Pulmonary artery endothelial cell (primary cell): ENCODE measurements around the gene DEPDC7. TPM values are rescaled to one million over a fixed set of nuclear protein-coding genes. Genes with fewer than 3 reads are reported as not detected.
"Not testable (repeated sequence)": the region's sequence is repeated elsewhere in the genome, so short reads cannot be mapped to it uniquely, and the experiment has no call there.

Source experiments
- DNase-seq: peaks from one replicate; pipeline ENCODE4 v3.0.0-alpha.2; 2011; ENCODE audit warnings: low read depth, low spot score
- total RNA-seq: library from RNA; depleted of rRNA; stranded (reverse); fragments of >200 nt; gene quantifications from 2 replicates; pipeline ENCODE4 v1.2.3, GENCODE V29; 2014

DEPDC7 gene
- total RNA-seq, 1 donor from 2014 or later, result 0.13 TPM

DNA sequence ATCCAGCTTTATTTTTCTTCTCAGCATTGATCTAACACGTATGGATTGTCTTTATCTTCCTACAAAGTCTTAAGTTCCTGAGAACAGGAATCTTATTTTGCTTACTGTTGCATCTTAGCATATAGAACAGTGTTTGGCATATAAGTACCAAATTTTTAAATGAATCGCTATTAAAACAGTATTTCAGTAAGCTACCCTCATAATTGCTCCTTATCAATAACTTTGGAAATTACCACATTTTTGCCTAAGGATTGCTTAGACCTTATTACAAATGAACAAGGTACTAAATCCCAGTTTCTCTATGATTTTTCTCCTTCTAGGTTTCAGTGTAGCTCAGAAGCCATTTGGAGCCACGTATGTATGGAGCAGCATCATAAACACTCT, 9.7 kb downstream of the DEPDC7 start:
- no peak for DNase-seq

DNA sequence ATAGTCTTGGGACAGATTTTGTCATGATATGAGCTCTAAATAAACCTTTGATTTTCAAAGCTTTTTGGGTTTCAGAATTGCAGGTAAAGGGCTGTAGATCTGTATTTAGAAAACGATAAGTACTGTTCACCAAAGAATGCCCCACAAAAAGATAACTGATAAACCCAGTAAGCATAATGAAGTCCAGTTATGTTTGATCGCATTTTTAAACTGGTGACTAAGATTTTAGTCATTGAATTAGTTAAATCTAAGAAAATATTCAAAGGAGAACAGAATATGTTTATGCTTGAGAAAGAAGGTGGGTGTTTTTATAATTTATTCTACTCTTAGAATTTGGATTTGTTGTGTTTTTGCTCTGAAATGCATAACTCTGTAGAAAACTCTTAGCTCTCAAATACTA, 11.6 kb downstream of the DEPDC7 start:
- DNase-seq, result no peak

DNA sequence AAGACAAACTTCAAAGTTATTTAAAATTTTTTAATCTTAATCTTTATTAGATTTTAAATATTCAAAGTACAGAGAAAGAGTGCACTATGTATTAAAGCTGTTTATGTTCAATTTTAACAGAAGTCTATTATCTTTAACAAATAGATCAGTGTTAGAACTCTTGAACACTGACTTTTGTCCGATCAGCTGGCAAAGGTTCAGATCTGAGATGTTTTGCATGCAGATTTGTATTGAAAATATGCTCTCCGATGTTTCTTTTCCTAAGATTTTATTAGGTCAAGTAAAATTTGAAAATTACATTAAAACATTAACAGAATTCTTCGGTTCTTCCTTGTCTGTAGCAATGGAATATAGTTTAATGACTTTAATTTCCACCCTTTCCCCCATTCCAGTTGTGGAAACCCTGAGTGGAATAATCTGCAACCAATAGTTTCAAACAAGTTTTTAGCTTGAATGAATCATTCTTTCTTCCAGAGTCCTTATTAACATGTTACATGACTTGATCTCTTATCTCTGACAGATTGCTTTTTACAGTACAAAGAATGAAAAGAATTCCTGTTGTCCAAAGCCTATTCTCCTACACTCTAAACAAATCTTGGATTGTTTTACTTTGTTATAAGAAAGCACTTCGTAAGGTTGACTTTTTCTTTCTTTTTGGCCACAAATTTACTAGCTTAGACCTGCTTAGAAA, 12.3 kb downstream of the DEPDC7 start:
- no peak for DNase-seq

DNA sequence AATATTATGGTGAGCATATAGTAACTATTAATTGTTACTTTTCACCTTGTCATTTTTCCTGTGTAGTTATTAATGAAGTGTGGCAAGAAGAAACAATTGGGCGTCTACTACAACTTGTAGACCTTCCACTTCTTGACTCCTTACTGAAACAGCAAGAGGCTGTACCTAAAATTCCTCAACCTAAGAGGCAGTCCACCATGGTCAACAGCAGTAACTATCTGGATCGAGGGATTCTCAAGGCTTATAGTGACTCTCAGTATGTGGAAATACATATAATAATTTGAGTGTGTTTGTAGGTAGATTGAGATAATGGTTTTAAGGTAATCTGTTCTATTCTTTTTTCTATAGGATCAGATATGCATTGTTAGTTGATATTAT, 12.8 kb downstream of the DEPDC7 start:
- no peak for DNase-seq

DNA sequence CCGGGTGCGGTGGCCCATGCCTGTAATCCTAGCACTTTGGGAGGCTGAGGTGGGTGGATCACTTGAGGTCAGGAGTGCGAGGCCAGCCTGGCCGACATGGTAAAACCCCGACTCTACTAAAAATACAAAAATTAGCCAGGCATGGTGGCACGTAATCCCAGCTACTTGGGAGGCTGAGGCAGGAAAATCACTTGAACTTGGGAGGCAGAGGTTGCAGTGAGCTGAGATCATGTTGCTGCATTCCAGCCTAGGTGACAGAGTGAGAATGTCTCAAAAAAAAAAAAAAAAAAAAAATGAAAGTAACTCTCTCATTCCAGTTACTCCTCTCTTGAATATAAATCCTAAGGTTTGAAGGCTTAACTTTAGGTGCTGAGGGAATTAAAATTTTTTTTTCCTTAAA, 13.5 kb downstream of the DEPDC7 start:
- DNase-seq, result not testable (repeated sequence)

DNA sequence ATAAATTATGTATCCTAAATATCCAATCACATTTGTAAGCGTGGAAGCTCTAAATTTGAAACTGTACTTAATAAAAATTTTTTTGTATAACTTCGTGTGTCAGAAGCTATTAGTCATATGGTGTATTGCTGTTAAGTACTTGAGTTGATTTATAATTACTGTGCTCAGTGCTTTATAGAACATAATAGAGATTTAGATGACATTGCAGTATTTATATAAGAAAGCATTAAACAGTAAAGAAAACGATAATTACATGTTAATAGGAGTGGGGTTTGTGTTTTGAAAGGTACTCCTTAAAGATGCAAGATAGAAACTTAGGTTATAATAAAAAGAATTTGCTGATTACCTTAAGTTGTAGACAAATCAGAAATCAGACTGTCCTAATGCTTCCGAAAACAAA, 17.8 kb downstream of the DEPDC7 start:
- no peak for DNase-seq

DNA sequence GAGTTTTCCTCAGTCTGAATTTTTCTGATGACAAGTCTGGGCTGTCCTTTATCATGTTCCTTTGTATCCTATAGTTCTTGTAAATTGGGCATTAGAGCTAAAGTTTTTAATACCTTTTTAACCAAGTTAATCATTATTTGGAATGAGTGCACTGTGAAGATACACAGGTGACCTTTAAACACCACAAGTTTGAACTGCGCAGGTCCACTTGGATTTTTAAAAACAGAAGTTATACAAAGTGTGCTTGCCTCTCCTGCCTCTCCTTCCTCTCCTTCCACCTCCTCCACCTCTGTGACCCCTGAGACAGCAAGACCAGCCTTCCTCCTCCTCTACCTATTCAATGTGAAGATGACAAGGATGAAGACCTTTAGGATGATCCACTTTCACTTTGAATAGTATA, 19.3 kb downstream of the DEPDC7 start:
- no peak for DNase-seq

DNA sequence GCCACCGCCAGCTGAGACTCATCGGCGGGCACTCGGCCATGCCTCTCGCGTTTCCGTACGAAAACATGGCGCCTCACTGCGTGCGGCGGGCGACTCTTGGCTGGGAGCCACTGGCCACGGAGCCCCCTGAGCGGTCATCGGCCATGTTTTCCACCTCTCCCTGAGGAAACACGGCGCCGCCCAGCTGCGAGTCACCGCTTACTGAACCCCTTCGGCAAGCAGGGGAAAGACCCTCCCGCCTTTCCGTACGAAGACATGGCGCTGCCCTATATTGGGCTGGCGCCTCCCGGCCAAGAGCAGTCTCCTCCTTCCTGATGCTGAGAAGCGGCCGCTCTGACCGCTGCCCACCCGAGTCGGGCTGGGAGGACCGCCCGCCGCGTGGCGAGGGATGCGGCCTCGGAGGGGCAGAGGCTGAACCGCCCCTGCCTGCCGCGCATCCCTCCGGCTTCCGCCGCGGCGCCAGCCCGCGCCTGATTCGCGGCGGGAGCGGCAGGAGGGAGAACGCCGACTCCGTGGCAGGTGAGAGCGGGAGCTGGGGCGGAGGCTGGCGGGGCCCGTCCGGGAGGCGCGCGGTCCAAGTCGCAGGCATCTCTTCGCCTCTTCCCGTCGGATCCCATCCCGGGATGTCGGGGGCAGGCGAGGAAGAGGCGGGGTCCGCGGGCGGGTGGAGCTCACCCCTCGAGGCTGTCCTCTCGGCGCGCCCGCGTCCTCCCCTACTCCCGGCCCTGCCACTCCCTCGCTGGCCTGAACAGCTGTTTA, 23.8 kb downstream of the DEPDC7 start, which contains the start of gene TCP11L1:
Gene TCP11L1 (plus strand): TSS at position 299 of the 759 bp plus-strand sequence. CDS start 4,202 bp downstream, outside the sequence.
- DNase-seq, result peak; percentile 77

DNA sequence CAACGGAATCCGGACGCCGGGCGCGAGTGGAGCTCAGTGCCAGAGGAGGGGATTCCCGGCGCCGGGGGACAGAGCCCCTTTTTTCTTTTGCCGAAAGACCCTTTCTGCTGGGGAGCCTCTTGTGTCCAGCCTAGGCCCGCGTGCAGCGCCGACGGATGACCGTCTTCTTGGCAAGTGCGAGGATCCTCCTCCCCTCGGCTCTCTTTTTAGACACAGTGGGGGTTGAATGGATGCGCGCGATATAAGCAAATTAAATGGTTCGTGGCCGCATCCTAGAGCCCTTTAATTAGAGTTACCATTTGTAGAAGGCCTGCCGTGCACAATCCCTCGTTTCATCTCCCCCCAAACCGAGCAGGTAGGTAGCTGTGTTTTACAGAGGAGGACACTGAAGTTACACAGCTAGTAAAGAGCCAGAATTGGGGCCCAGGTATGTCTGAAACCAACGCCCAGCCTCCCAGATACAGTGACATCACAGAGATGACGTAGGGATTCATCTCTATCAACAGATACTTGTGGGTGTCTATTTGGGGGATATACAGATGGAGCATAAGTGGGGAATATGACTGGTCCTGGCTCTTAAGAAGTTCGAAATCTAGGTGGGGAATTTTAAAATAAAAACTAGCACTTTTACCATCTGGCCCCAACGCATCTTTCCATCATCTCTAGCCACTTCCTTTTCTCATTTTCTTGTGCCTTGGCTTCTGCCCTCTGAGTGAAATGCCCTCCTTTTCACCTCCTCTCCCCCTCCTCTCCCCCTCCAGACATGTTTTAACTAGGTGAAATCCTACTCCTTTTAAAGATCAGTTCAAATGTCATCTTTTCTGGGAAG, 24.6 kb downstream of the DEPDC7 start:
- no peak for DNase-seq

DNA sequence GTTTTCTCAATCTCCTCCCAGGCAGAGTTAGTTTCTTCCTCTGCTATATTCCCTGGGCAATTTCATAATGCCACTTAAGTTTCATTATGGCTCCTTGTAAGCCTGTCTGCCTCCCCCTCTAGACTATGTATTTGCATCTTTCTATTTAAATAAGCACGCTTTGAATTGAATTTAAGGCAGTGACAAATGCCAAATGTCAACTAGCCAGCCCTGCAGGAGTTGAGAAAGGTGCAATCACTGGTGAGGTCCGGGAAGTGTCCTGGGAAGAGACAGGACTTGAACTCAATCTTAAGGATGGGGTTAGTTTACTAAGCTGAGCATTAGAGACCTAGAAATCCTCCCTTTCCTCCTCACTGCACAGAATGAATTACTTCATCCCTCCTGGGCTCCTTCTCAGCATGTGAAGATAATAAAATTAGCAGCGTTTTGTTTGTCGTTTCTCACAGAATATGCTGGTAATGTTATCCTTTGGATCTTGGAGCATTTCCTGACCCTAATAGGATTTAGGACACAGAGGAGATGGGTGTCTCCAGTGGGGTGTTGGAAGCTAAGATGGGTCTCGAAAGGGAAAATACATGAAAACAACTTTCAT, 25.3 kb downstream of the DEPDC7 start:
- no peak for DNase-seq

DNA sequence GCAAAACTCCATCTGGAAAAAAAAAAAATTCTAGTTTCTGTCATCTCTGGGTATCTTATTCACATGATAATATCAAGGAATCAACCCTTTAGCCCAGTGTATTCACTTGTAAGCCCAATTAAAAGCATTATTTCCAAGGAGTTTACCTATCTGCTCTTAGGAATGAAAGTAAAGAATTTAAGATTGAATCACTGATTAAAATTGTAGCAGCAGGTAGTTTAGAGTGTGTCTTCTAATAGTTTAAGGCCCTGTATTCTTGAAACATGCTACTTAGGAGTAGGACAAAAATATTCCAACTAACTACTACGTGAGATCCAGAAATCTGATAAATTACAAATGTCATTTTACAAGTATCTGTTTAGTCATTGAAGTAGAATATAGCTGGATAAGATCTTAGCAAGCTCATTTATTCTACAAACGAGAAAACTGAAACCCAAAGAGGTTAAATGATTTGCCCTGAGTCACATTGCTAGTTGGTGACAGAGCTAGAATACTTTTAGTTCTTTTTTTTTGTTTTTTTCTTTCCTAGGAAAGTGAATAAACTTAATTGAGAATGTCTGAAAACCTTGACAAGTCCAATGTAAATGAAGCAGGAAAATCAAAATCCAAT, 27.6 kb downstream of the DEPDC7 start:
- no peak for DNase-seq

DNA sequence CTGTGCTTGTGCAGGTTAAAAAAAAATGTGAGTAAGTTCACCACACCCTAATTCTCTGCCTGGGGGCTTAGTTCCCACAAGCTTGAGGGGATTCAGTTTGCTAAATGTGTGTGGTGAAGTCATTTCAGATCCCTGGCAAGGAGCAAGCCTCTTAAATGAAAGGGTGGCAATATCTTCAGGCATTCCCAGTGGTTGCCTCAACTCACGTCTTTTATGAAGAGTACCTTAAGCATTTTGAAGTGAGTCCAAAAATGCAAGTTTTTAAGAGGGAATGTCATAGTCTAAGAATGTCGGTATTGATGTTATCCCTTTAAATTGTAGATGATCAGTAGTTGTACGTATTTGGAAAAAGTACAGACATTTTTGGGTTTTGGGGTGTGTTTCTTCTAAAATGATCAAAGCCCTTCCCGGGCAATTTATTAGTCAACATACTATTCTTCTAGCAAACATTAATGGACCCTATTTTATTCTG, 28.6 kb downstream of the DEPDC7 start:
- DNase-seq, result no peak

DNA sequence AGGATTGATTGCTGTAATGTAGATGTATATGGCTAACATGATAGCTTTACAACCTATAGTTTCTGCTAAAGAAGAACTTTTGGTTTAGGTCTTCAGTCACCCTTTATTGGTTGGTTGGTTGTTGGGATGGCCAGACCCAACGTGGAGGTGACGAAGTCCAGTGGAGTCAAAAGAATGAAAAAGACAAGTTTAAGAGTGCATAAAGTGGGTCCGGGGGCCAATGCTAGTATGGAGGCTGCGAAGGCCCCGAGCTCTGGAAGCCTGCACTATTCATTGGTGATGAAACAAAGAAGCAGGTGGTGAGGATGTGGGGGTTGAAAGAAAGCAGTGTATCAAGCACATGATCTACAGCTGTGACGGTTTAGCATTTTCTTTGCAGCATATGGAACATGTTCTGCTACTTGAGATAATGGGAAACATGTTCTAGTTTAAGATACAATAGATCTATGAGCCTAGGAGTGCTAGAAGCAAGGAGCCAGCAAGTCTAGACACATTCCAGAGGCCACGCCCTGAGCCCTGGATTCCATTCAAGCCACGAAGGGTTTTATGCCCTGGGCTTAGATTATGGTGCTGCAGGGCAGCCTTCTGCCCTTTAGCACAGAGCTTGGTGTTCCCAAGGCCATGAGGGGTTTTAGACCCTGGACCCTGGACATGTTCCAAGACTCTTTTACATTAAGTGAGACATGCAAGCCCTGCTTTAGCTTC, 30.0 kb downstream of the DEPDC7 start:
- DNase-seq, result no peak

DNA sequence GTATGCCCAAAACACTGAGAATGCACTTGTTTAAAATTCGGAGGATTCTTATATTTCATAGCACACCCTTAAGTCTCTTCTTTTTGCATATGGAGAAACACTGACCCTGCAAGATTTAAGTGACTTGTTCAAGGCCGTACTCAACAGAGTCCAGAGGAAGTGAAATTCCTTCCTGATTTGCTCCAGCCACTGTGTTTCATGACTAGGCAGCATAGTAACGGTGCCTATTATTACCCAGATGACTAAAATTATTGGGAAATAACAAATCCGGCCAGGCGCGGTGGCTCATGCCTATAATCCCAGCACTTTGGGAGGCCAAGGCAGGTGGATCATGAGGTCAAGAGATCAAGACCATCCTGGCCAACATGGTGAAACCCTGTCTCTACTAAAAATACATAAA, 33.0 kb downstream of the DEPDC7 start:
- DNase-seq, result not testable (repeated sequence)

DNA sequence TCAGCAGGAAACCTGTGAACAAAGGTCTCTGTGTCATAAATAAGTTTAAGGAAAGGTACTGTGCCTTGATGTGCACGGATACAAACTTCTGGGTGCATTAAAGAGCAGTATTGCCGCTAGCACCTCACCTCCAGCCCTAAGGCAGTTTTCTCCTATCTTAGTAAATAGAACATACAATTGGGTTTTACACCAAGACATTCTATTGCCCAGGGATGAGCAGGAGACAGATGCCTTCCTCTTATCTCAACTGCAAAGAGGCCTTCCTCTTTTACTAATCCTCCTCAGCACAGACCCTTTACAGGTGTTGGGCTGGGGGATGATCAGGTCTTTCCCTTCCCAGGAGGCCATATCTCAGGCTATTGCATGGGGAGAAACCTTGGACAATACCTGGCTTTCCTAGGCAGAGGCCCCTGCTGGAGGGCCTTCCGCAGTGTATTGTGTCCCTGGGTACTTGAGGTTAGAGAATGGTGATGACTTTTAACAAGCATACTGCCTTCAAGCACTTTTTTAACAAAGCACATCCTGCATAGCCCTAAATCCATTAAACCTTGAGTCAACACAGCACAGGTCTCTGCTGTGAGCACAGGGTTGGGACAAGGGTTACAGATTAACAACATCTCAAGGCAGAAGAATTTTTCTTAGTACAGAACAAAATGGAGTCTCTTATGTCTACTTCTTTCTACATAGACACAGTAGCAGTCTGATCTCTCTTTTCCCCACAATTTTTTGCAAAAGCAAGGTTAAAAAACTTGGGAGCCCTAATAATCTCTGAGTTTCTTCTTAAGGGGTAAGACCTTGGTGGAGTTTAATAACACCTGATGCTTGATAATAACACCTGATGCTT, 34.1 kb downstream of the DEPDC7 start:
- DNase-seq, result not testable (repeated sequence)

DNA sequence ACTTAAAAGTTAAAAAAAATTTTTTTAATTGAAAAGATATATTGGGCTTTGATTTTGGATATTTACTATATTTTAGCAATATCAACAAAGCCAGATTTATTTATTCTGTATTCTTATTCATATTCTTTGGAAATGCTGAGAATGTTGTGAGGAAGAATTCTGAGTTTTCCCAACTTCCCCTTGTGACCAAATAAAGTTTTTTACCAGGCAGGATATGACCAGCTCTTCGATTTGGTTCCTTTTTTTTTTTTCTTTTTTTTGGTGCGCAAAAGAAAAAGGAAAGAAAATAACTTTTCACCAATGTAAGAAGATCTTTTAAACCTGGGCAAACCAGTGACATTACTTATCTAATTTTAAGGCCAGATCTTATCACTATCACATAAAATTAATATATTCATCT, 36.6 kb downstream of the DEPDC7 start:
- DNase-seq, result no peak

DNA sequence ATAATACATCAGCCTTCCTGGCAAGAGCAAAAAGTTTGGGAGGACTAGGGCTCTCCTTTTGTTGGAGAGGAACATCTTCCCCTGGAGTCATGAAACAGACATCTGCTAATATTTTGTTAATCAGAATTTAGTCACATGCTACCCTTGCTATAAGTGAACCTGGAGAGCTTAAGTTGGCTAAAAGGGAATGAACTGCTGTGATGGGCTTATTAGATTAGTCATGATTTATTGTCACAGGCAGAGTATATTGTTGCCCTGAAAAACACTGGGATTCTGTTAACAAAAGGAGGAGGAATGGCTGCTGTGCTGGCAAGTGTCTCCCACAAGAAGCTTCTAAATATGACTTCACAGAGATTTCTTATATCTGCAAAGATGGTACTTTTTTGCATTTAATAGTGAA, 39.7 kb downstream of the DEPDC7 start:
- no peak for DNase-seq

DNA sequence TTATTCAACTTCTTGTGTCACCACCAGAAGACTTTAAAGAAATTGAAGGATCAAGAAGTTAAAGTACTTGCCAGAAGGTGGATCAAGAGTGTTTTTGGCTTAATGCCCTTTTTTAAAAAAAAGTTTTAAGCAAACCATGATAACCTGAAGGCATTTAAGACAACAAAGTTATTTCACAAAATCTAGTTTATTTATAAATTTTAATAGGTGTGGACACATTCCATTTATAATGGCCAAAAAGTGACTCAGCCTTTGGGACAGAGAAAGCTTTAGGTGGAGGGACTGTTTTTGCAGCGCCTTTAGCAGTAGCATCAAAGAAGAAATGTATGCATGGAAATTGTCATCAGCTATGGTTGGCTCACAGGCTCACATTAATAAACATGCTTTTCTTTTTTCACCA, 41.6 kb downstream of the DEPDC7 start:
- DNase-seq, result no peak

DNA sequence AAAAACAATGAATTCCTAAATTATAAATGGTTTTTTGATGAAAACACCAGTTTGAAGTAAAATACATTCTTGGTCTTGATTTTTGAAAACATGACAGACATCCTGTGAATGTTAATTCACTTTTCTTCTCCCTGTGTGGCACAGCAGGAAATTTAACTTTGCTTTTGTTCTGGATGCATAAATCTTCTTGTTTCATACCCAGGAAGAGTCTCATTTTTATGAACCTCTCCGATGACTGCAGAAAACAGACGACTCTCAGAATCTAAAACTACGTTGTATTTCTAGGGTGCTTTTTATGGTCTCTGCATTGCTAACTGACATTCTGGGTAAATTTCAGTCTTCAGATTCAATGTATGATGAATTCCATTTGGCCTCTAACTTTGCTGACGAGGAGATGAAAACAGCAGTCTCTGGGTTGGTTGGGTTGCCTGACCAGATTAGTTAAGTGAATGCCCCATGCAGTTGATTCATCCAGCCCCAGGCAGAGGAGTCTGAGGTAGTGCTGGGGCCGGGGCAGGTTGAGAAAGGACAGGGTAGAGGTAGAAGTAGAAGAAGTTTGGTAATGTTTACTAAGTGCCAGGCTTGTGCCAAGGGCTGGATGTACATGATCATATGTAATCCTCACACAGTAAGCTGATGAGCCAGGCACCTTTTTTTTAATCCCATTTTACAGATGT, 43.8 kb downstream of the DEPDC7 start:
- no peak for DNase-seq
